NCI-H2029 treated with DMSO at 0.1 percent for 48 hours (cell line): ENCODE measurements around the gene TMEM235.

ENCODE experiments used
- DNase-seq: peaks from one replicate; lab custom pipeline; 2025; lab: John Stamatoyannopoulos, UW

The TMEM235 gene

GRCh38 chr17:78230996-78231935 lies at the start of gene TMEM235:
Gene TMEM235 (plus strand): TSS chr17:78231631. CDS start chr17:78232024, 393 bp downstream.
- DNase-seq: no peak

DNA sequence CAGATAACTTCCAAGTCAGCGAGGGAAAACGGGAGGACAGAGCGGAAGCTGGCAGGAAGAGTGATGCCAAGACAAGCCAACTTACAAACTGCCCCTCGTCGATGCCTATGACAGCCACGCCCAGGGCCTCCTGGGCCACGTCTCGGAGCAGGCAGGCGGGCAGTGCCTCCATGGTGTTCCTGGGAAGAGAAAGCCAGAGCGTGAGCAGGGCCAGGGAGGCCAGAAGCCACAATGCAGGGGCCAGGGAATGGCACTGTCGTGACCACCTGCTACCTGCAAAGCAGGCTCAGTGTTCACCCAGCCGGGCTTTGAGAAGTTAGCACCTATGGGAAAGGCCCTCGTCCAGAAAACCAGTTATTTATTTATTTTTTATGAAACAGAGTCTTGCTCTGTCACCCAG lies 48.9 kb upstream of the TMEM235 start:
- DNase-seq: no peak

GRCh38 chr17:78183916-78184315 lies 47.5 kb upstream of the TMEM235 start:
- no peak for DNase-seq

DNA sequence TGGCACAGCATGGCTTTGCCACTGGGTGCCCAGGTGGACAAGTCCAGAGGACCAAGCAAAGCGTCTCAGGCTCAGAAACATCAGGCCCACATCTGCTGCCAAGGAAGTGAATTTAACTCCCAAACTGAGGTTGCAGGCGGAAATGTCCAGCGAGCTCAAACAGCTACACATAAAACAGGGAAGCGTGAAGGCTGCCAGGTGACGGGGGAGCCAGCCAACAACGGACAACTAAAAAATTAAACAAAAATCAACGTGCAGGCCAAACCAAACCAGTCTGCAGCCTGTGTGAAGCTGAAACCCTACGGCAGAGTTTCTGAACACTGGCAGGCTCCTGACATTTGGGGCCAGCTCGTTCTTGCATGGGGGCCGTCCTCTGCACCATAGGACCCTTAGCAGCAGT lies 47.1 kb upstream of the TMEM235 start:
- no peak for DNase-seq

GRCh38 chr17:78184868-78185267 lies 46.6 kb upstream of the TMEM235 start:
- no peak for DNase-seq

GRCh38 chr17:78185981-78186691 lies 45.3 kb upstream of the TMEM235 start:
- DNase-seq: no peak

GRCh38 chr17:78186692-78187595 lies 44.5 kb upstream of the TMEM235 start, which contains the start of the genes AFMID and TK1:
Gene AFMID (plus strand): TSS chr17:78187362. CDS start chr17:78187371, 9 bp downstream.
Gene TK1 (minus strand): TSS chr17:78187052. CDS start chr17:78186994, 58 bp downstream.
- peak; percentile 81 for DNase-seq

DNA sequence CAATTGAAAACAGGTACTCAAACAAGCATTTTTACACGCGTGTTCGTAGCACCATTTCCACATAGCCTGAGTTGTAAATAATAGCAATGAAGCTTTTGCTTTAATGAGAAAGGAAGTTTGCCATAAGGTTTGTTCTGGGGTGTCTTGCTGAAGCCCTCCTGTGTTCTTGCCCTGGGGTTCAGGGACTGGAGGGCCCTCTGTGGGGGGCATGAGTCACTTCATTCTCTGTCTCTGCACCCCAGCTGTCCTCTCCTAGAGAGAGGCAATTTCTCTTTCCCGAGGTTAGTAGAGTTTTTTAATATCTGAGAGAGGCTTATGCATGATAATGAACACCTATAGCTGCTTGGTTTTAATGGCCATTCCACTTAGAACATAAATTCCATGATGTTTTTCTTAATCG lies 34.7 kb upstream of the TMEM235 start:
- DNase-seq: no peak

- DNase-seq: no peak
Measured at GRCh38 chr17:78197147-78197832, 34.1 kb upstream of the TMEM235 start.

- no peak for DNase-seq
Measured at GRCh38 chr17:78200451-78200850, 31.0 kb upstream of the TMEM235 start.

DNA sequence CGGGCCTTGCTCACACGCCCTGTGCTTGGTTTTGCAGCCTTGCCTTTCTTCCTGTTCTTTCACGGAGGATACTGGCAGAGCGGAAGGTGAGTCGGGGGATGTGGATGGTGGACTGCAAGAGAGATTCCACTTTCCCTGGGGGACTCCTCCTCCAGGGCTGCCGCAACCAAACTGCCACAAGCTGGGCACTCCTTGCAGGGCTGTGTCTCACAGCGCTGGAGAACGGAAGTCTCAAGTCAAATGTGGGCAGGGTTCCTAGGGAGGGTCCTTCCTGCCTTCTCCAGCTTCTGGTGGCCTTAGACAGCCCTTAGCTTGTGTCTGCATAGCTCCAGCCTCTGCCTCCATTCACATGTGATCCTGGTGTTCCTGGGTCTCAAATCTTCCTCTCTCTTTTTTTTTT lies 28.8 kb upstream of the TMEM235 start:
- no peak for DNase-seq

DNA sequence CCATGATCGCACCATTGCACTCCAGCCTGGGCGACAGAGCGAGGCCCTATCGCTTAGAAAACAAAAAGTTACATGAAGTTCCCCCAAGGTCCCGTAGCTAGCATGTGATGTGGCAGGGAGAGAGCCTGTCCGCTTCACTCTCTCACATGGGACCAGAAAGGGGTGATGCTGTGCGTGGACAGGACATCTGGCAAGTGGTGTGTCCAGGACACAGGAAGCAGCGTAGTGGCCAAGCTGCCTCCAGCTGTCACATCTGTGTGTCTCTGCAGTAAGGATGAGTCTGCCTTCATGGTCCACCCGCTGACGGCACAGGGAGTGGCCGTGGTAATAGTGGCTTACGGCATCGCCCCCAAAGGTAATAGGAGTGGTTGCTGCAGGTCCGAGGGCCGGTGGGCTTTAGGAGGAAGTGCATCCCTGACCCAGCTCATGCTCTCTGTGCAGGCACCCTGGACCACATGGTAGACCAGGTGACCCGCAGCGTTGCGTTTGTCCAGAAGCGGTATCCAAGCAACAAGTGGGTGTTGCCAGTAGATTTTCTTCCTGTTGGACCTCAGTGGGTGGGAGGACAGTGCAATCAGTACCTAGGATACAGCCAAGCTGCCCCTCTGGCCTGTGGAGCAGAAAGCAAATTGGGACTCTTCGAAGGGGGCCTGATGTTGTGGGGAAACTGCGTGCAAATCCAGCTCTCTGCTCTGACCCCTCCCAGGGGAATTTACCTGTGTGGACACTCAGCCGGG lies 26.9 kb upstream of the TMEM235 start:
- DNase-seq: no peak

DNA sequence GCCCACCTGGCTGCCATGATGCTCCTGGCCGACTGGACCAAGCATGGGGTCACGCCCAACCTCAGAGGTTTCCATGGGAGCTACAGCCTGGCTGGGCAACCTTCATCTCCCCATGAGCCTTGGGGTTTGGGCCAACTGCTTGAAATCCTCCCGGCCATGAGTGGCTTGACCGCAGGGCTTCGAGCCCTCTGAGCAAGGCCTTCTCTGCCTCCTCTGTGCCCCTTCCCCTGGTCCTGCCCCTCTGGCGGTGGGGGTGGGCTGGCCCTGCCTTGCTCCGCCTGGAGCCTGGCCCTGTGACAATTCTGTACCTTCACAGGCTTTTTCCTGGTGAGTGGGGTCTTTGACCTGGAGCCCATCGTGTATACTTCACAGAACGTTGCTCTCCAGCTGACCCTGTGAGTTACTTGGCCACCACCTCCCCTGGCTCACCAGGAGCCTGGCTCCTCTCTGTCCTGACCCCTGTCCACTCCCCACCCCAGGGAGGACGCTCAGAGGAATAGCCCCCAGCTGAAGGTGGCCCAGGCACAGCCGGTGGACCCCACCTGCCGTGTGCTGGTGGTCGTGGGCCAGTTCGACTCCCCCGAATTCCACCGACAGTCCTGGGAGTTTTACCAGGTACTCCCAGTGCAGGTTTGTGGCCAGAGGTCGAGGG lies 26.2 kb upstream of the TMEM235 start:
- DNase-seq: no peak

GRCh38 chr17:78206298-78206697 lies 25.1 kb upstream of the TMEM235 start:
- no peak for DNase-seq

DNA sequence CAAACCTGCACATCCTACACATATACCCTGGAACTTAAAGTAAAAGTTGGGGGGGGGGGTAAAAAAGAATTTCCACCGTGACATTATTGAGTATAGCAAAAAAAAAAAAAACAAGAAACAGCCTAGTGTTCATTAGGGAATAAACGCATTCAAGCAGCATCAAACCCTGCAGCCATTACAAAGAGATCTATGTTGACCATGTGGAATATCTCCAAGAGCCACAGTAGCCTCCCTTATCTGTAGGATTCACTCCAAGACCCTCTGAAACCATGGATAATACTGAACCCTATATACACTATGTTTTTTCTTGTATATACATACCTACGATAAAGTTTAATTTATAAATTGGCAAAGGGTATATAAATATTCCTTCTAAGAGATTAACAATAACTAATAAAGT lies 22.9 kb upstream of the TMEM235 start:
- DNase-seq: no peak

DNA sequence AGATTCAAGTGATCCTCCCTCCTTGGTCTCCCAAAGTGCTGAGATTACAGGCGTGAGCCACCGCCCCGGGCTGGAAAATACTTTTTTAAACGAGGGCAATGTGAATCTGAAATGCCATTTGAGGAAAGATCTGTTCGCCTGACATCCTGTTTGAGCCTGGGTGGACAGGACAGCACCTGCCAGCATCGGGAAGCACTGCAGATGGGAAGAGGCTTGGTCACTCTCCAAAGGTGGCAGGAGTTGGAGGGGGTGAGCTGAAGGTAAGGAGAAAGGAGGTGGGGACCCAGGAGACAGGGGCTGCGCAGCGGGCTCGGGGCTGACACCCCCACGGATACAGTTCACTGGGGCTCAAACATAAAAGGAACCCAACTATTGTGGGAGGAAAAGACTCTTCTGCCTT lies 21.3 kb upstream of the TMEM235 start:
- DNase-seq: no peak

- no peak for DNase-seq
Measured at GRCh38 chr17:78211032-78211431, 20.4 kb upstream of the TMEM235 start.

DNA sequence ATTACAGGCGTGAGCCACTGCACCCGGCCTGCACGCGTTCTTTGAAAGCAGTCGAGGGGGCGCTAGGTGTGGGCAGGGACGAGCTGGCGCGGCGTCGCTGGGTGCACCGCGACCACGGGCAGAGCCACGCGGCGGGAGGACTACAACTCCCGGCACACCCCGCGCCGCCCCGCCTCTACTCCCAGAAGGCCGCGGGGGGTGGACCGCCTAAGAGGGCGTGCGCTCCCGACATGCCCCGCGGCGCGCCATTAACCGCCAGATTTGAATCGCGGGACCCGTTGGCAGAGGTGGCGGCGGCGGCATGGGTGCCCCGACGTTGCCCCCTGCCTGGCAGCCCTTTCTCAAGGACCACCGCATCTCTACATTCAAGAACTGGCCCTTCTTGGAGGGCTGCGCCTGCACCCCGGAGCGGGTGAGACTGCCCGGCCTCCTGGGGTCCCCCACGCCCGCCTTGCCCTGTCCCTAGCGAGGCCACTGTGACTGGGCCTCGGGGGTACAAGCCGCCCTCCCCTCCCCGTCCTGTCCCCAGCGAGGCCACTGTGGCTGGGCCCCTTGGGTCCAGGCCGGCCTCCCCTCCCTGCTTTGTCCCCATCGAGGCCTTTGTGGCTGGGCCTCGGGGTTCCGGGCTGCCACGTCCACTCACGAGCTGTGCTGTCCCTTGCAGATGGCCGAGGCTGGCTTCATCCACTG lies 17.3 kb upstream of the TMEM235 start, which contains the start of gene BIRC5:
TSS of gene BIRC5 (plus strand) at position 238 of the 690 bp plus-strand sequence. CDS start at position 302, 64 bp downstream.
- peak; percentile 55 for DNase-seq

GRCh38 chr17:78214706-78215061 lies 16.7 kb upstream of the TMEM235 start:
- DNase-seq: no peak
